ENCODE measurements around the gene OGFR.

GRCh38 chr20:62820962-62821725 lies 16.5 kb downstream of the OGFR start:
- TF ChIP-seq POLR2AphosphoS5 (IDR thresholded peaks at IDR 0.05) (no peak), CTCF (IDR thresholded peaks at IDR 0.05) (no peak)

All from prostate gland (tissue), 2 donors.